ENCODE results near the gene LUZP1. TPM values are rescaled to one million over a fixed set of nuclear protein-coding genes. Genes with fewer than 3 reads are reported as not detected.

Gene LUZP1
- total RNA-seq, 2 experiments from 2014 or later = 20.1 to 23.7 TPM

DNA sequence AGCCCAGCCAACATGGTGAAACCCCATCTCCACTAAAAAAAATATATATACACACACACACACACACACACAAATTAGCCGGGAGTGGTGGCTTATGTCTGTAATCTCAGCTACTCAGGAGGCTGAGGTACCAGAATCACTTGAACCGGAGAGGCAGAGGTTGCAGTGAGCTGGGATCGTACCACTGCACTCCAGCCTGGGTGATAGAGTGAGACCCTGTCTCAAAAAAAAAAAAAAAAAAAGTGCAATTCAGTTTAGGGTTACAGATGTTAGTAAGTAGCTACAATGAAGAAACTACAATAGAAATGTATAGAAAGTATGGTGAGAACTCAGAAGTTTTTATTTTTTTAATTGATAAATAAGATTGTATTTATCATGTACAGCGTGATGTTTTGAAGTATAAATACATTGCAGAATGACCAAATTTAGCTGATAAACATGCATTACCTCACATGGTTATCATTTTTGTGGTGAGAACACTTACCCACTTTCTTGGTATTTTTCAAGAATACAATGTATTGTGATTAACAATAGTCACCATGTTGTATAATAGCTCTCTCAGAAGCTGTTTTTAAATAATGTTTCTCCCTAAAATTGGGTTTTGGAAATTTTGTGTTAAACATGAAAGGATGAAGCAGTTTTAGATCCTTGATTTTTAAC is 131.4 kb downstream of the LUZP1 start:
- peaks cover 43% of the 10 kb centered on the region for H3K4me1 Mint-ChIP-seq (ENCODE audit: low read depth)
- intact Hi-C loops (cut with DNase I, micrococcal nuclease) = no loop called here
- POLR2A ChIA-PET = no interaction called here

GRCh38 chr1:23035823-23036452 is 132.7 kb downstream of the LUZP1 start:
- CTCF ChIA-PET = no interaction called here
- H3K4me1 Mint-ChIP-seq (ENCODE audit: low read depth) = peaks cover 48% of the 10 kb centered on the region
- peaks cover 21% of the 10 kb centered on the region for H3K36me3 Mint-ChIP-seq (ENCODE audit: low read depth)
- Histone ChIP-seq H3K36me3 (ENCODE audit: insufficient read depth, low read length) (no peaks in the 10 kb centered on the region), H3K9me3 (ENCODE audit: control insufficient read depth in 1 of 2, insufficient read depth in 1 of 2, low read length in 2 of 2) (no peaks in the 10 kb centered on the region), H3K27ac (ENCODE audit: low read depth in 1 of 2, low read length in 2 of 2) (no peak overlapping the region), H3K4me3 (ENCODE audit: low read length) (no peak overlapping the region), H3K4me1 (ENCODE audit: insufficient read depth, low read length) (no peaks in the 10 kb centered on the region), H3K27me3 (ENCODE audit: control insufficient read depth in 1 of 2, insufficient read depth in 2 of 2, low read length in 2 of 2) (no peaks in the 10 kb centered on the region)
- intact Hi-C loops (cut with DNase I, micrococcal nuclease) = no loop called here
- no peak overlapping the region for H3K4me3 Mint-ChIP-seq
- TF ChIP-seq, protein P1, sequence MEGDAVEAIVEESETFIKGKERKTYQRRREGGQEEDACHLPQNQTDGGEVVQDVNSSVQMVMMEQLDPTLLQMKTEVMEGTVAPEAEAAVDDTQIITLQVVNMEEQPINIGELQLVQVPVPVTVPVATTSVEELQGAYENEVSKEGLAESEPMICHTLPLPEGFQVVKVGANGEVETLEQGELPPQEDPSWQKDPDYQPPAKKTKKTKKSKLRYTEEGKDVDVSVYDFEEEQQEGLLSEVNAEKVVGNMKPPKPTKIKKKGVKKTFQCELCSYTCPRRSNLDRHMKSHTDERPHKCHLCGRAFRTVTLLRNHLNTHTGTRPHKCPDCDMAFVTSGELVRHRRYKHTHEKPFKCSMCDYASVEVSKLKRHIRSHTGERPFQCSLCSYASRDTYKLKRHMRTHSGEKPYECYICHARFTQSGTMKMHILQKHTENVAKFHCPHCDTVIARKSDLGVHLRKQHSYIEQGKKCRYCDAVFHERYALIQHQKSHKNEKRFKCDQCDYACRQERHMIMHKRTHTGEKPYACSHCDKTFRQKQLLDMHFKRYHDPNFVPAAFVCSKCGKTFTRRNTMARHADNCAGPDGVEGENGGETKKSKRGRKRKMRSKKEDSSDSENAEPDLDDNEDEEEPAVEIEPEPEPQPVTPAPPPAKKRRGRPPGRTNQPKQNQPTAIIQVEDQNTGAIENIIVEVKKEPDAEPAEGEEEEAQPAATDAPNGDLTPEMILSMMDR (IDR thresholded peaks at IDR 0.05) = no peak
- H3K9me3 Mint-ChIP-seq = no peaks in the 10 kb centered on the region
- no peaks in the 10 kb centered on the region for H3K27me3 Mint-ChIP-seq
- ATAC-seq (ENCODE audit: poor library complexity) (no peak), DNase-seq (no peak)
- POLR2A ChIA-PET = no interaction called here
- H3K27ac Mint-ChIP-seq = no peak overlapping the region

More for the DNA sequence above, 131.4 kb downstream of the LUZP1 start:
- CTCF ChIA-PET = interaction anchor here (0.8 to 1.6 kb wide), 4 partner anchors 9 to 490 kb away, joined by 3 to 6 read pairs (median 3); no protein-coding TSS in a partner anchor
- Mint-ChIP-seq H3K27ac (no peak overlapping the region), H3K9me3 (no peaks in the 10 kb centered on the region), H3K27me3 (no peaks in the 10 kb centered on the region), H3K36me3 (ENCODE audit: low read depth) (peaks cover 15% of the 10 kb centered on the region), H3K4me3 (no peak overlapping the region)
- no peak overlapping the region for H3K4me3 ChIP-seq (ENCODE audit: low read length)
- no peaks in the 10 kb centered on the region for H3K36me3 ChIP-seq (ENCODE audit: insufficient read depth, low read length)
- H3K27me3 ChIP-seq (ENCODE audit: control insufficient read depth in 1 of 2, insufficient read depth in 2 of 2, low read length in 2 of 2) = no peaks in the 10 kb centered on the region
- TF ChIP-seq, protein P1 (IDR thresholded peaks at IDR 0.05) = no peak
- H3K27ac ChIP-seq (ENCODE audit: low read depth in 1 of 2, low read length in 2 of 2) = no peak overlapping the region
- no peaks in the 10 kb centered on the region for H3K4me1 ChIP-seq (ENCODE audit: insufficient read depth, low read length)
- H3K9me3 ChIP-seq (ENCODE audit: control insufficient read depth in 1 of 2, insufficient read depth in 1 of 2, low read length in 2 of 2) = no peaks in the 10 kb centered on the region
- DNase-seq = no peak
- ATAC-seq (ENCODE audit: poor library complexity) = no peak

Small RNAs within 50 kb of the gene (microRNA-seq; reads per million reads assigned to microRNA genes)
- gene MIR3115 (ENCODE audit: borderline microRNAs expressed, borderline replicate concordance) (not detected), gene MIR4419A (ENCODE audit: borderline microRNAs expressed, borderline replicate concordance) (not detected)

Other genes with a start within 250 kb of the LUZP1 start
- not detected for gene LACTBL1, start 196.0 kb downstream of the LUZP1 start, total RNA-seq
- not detected for gene TEX46, start 153.0 kb downstream of the LUZP1 start, total RNA-seq
- 10 to 100 TPM; 38.3 to 42.4 TPM for gene KDM1A, start 149.4 kb downstream of the LUZP1 start, total RNA-seq
- not detected for gene HTR1D, start 48.6 kb upstream of the LUZP1 start, total RNA-seq
- 10 to 100 TPM; 92.0 to 93.3 TPM for gene HNRNPR, start 175.4 kb upstream of the LUZP1 start, total RNA-seq
- 1 to 10 TPM; 3.7 to 4.0 TPM for gene ZNF436, start 201.0 kb upstream of the LUZP1 start, total RNA-seq